ENCODE measurements around the gene ATP10B.

ATP10B gene

GRCh38 chr5:160649304-160649703, 202.7 kb downstream of the ATP10B start:
- H3K27ac ChIP-seq (ENCODE audit: low read depth, low read length), result no peak overlapping the region
- no peak overlapping the region for H3K9ac ChIP-seq (ENCODE audit: low read length)
- no peak overlapping the region for H3K4me2 ChIP-seq (ENCODE audit: low read depth, low read length, poor library complexity, severe bottlenecking)
- H3K4me3 ChIP-seq (ENCODE audit: insufficient read depth, low read length, poor library complexity, severe bottlenecking), result no peak overlapping the region
- H3K36me3 ChIP-seq (ENCODE audit: low read length), result no peaks in the 10 kb centered on the region
- H3K79me2 ChIP-seq (ENCODE audit: insufficient read depth, low read length), result no peaks in the 10 kb centered on the region
- no peaks in the 10 kb centered on the region for H3K9me2 ChIP-seq (replicated peaks; ENCODE audit: insufficient read depth, low read length)
- H3K9me3 ChIP-seq (ENCODE audit: insufficient read depth, low read length), result no peaks in the 10 kb centered on the region
- no peaks in the 10 kb centered on the region for H3K27me3 ChIP-seq (ENCODE audit: low read length)
- TF ChIP-seq EZH2phosphoT487 (conservative IDR thresholded peaks at IDR 0.05; ENCODE audit: low read length), result no peak
- TF ChIP-seq, protein P1, sequence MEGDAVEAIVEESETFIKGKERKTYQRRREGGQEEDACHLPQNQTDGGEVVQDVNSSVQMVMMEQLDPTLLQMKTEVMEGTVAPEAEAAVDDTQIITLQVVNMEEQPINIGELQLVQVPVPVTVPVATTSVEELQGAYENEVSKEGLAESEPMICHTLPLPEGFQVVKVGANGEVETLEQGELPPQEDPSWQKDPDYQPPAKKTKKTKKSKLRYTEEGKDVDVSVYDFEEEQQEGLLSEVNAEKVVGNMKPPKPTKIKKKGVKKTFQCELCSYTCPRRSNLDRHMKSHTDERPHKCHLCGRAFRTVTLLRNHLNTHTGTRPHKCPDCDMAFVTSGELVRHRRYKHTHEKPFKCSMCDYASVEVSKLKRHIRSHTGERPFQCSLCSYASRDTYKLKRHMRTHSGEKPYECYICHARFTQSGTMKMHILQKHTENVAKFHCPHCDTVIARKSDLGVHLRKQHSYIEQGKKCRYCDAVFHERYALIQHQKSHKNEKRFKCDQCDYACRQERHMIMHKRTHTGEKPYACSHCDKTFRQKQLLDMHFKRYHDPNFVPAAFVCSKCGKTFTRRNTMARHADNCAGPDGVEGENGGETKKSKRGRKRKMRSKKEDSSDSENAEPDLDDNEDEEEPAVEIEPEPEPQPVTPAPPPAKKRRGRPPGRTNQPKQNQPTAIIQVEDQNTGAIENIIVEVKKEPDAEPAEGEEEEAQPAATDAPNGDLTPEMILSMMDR (IDR thresholded peaks at IDR 0.05; ENCODE audit: insufficient read depth, low read length, poor library complexity, severe bottlenecking), result no peak
- no peaks in the 10 kb centered on the region for H3F3A ChIP-seq (ENCODE audit: insufficient read depth)
- H4K20me1 ChIP-seq (ENCODE audit: low read depth, low read length), result no peaks in the 10 kb centered on the region
- H2AFZ ChIP-seq (ENCODE audit: low read depth, low read length, severe bottlenecking), result no peak overlapping the region

DNA sequence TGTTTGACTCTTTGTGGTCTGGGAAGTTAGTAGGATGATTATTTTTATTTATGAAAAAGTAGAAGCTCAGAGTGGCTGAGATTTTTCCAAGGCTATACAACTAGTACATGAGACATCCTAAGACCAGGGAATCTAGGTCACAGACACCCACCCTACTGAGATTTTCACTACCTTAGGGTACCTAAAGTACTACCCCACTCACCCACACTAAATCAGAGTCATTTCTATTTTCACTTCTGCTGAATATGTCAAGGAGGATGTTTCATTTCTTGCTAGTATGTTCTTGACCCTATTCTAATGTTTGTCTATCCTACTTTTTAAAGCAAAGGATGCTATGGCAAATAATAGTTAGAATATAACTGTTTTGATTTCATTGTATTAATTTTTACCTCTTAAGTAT, 206.0 kb downstream of the ATP10B start:
- H3K4me3 ChIP-seq (ENCODE audit: insufficient read depth, low read length, poor library complexity, severe bottlenecking), result no peak overlapping the region
- TF ChIP-seq, protein P1 (IDR thresholded peaks at IDR 0.05; ENCODE audit: insufficient read depth, low read length, poor library complexity, severe bottlenecking), result no peak
- TF ChIP-seq EZH2phosphoT487 (conservative IDR thresholded peaks at IDR 0.05; ENCODE audit: low read length), result no peak
- no peaks in the 10 kb centered on the region for H3K27me3 ChIP-seq (ENCODE audit: low read length)
- H3K4me2 ChIP-seq (ENCODE audit: low read depth, low read length, poor library complexity, severe bottlenecking), result no peak overlapping the region
- no peaks in the 10 kb centered on the region for H3F3A ChIP-seq (ENCODE audit: insufficient read depth)
- H3K9me3 ChIP-seq (ENCODE audit: insufficient read depth, low read length), result no peaks in the 10 kb centered on the region
- no peak overlapping the region for H3K27ac ChIP-seq (ENCODE audit: low read depth, low read length)
- no peak overlapping the region for H2AFZ ChIP-seq (ENCODE audit: low read depth, low read length, severe bottlenecking)
- H3K9ac ChIP-seq (ENCODE audit: low read length), result no peak overlapping the region
- H3K9me2 ChIP-seq (replicated peaks; ENCODE audit: insufficient read depth, low read length), result no peaks in the 10 kb centered on the region
- H4K20me1 ChIP-seq (ENCODE audit: low read depth, low read length), result no peaks in the 10 kb centered on the region
- H3K79me2 ChIP-seq (ENCODE audit: insufficient read depth, low read length), result no peaks in the 10 kb centered on the region
- no peaks in the 10 kb centered on the region for H3K36me3 ChIP-seq (ENCODE audit: low read length)

DNA sequence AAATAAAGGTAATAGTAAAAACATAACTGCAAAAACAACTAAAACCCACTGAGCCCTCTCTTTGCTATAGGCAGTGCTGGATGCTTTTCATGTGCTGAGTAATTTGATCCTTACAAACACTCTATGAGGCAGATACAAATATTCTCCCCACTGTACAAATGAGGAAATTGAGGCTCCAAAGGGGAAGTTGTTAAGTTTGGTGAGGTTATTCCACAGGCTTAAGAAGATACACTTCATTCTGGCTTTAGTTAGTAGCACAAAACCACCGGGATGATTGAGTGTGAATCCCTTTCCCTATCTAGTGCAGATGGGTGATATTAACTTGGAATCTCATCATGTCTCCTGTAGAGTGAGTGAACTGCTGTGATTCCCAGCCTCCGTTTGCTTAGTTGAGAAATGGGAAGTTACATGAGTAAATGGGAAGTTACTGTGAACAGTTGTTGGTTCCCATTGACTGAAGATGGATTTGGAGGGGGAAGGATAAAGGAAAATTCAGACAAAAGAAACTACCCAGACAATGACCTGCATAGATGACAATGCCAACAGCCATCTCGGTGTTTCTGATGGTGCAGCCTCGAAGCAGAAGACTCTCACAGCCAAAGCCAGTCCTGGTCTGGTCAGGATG, 208.3 kb downstream of the ATP10B start:
- H3K27me3 ChIP-seq (ENCODE audit: low read length), result no peaks in the 10 kb centered on the region
- TF ChIP-seq, protein P1 (IDR thresholded peaks at IDR 0.05; ENCODE audit: insufficient read depth, low read length, poor library complexity, severe bottlenecking), result no peak
- TF ChIP-seq EZH2phosphoT487 (conservative IDR thresholded peaks at IDR 0.05; ENCODE audit: low read length), result no peak
- H3K27ac ChIP-seq (ENCODE audit: low read depth, low read length), result no peak overlapping the region
- no peaks in the 10 kb centered on the region for H3K9me3 ChIP-seq (ENCODE audit: insufficient read depth, low read length)
- H2AFZ ChIP-seq (ENCODE audit: low read depth, low read length, severe bottlenecking), result no peak overlapping the region
- H3K79me2 ChIP-seq (ENCODE audit: insufficient read depth, low read length), result no peaks in the 10 kb centered on the region
- H3F3A ChIP-seq (ENCODE audit: insufficient read depth), result no peaks in the 10 kb centered on the region
- no peaks in the 10 kb centered on the region for H3K36me3 ChIP-seq (ENCODE audit: low read length)
- no peak overlapping the region for H3K4me3 ChIP-seq (ENCODE audit: insufficient read depth, low read length, poor library complexity, severe bottlenecking)
- H3K4me2 ChIP-seq (ENCODE audit: low read depth, low read length, poor library complexity, severe bottlenecking), result no peak overlapping the region
- no peak overlapping the region for H3K9ac ChIP-seq (ENCODE audit: low read length)
- H4K20me1 ChIP-seq (ENCODE audit: low read depth, low read length), result no peaks in the 10 kb centered on the region
- H3K9me2 ChIP-seq (replicated peaks; ENCODE audit: insufficient read depth, low read length), result no peaks in the 10 kb centered on the region
